Measurements from ENCODE around the gene BCOR. TPM values are rescaled to one million over a fixed set of nuclear protein-coding genes. Genes with fewer than 3 reads are reported as not detected.

BCOR gene
- 28.9 TPM for total RNA-seq
- polyA plus RNA-seq, result 24.4 TPM
- long read RNA-seq, donor 1, result 0 reads
- long read RNA-seq, donor 2, full-length matches to known transcripts, result 4 of 30 reads
- long read RNA-seq, donor 2, partial matches to known transcripts, result 26 of 30 reads
- long read RNA-seq, donor 2, other reads (novel, unspliced or antisense), result 0 of 30 reads
- long read RNA-seq, donor 3, result 0 reads
- long read RNA-seq, donor 4, partial matches to known transcripts, result 5 of 5 reads
- long read RNA-seq, donor 4, other reads (novel, unspliced or antisense), result 0 of 5 reads
- long read RNA-seq, donor 5, partial matches to known transcripts, result 12 of 12 reads
- long read RNA-seq, donor 5, other reads (novel, unspliced or antisense), result 0 of 12 reads
- long read RNA-seq, donor 6, full-length matches to known transcripts, result 1 of 8 reads
- long read RNA-seq, donor 6, partial matches to known transcripts, result 7 of 8 reads
- long read RNA-seq, donor 6, other reads (novel, unspliced or antisense), result 0 of 8 reads
- long read RNA-seq, donor 7, result 0 reads
- long read RNA-seq, donor 8, result 0 reads
- long read RNA-seq, donor 9, result 0 reads
- long read RNA-seq, donor 10, result 0 reads

GRCh38 chrX:40097504-40098263 is at the start of gene BCOR:
BCOR (minus strand) TSS chrX:40097958; CDS start chrX:40077929, 20,029 bp downstream.
- under 1% methylated on average over 86 of the region's 98 CpGs for WGBS
- peak in 3 of 9 donors; percentile 75 to 87 (median 80) for DNase-seq (ENCODE audit: low read depth in 6 of 9, low spot score in 9 of 9)
- H3K4me1 ChIP-seq (ENCODE audit: control insufficient read depth in 2 of 2, insufficient read depth in 2 of 2, low read length in 2 of 2), result peaks cover 18 to 41% of the 10 kb centered on the region in 2 donors

GRCh38 chrX:40147126-40147952 is 49.6 kb upstream of the BCOR start:
- no peak for DNase-seq (ENCODE audit: low read depth in 6 of 9, low spot score in 9 of 9)
- no peak overlapping the region for H3K4me3 ChIP-seq (ENCODE audit: low read length in 2 of 2)
- H3K27ac ChIP-seq (ENCODE audit: low read depth in 1 of 2, low read length in 1 of 2), result no peak overlapping the region
- H3K4me1 ChIP-seq (ENCODE audit: control insufficient read depth in 2 of 2, insufficient read depth in 2 of 2, low read length in 2 of 2), result peaks cover 15 to 75% of the 10 kb centered on the region in 2 donors
- H3K9me3 ChIP-seq (ENCODE audit: control insufficient read depth in 2 of 2, insufficient read depth in 1 of 2, low read length in 1 of 2), result peaks cover 0 to 4% of the 10 kb centered on the region in 2 donors
- WGBS, result 92% methylated on average over 50 of the region's 50 CpGs
- H3K27me3 ChIP-seq (ENCODE audit: control insufficient read depth in 2 of 2, insufficient read depth in 1 of 2, low read length in 1 of 2), result peaks cover 0 to 85% of the 10 kb centered on the region in 2 donors
- no peaks in the 10 kb centered on the region for H3K36me3 ChIP-seq (ENCODE audit: control insufficient read depth in 2 of 2, insufficient read depth in 2 of 2, low read length in 1 of 2)

More at GRCh38 chrX:40097504-40098263, at the start of gene BCOR:
- Histone ChIP-seq H3K27ac (ENCODE audit: low read depth in 1 of 2, low read length in 1 of 2) (peak within 1 kb of the TSS; percentile 80 to 90), H3K36me3 (ENCODE audit: control insufficient read depth in 2 of 2, insufficient read depth in 2 of 2, low read length in 1 of 2) (no peaks in the 10 kb centered on the region), H3K9me3 (ENCODE audit: control insufficient read depth in 2 of 2, insufficient read depth in 1 of 2, low read length in 1 of 2) (no peaks in the 10 kb centered on the region), H3K27me3 (ENCODE audit: control insufficient read depth in 2 of 2, insufficient read depth in 1 of 2, low read length in 1 of 2) (peaks cover 0 to 82% of the 10 kb centered on the region in 2 donors), H3K4me3 (ENCODE audit: low read length in 2 of 2) (peak within 1 kb of the TSS; percentile 74 to 77)

DNA sequence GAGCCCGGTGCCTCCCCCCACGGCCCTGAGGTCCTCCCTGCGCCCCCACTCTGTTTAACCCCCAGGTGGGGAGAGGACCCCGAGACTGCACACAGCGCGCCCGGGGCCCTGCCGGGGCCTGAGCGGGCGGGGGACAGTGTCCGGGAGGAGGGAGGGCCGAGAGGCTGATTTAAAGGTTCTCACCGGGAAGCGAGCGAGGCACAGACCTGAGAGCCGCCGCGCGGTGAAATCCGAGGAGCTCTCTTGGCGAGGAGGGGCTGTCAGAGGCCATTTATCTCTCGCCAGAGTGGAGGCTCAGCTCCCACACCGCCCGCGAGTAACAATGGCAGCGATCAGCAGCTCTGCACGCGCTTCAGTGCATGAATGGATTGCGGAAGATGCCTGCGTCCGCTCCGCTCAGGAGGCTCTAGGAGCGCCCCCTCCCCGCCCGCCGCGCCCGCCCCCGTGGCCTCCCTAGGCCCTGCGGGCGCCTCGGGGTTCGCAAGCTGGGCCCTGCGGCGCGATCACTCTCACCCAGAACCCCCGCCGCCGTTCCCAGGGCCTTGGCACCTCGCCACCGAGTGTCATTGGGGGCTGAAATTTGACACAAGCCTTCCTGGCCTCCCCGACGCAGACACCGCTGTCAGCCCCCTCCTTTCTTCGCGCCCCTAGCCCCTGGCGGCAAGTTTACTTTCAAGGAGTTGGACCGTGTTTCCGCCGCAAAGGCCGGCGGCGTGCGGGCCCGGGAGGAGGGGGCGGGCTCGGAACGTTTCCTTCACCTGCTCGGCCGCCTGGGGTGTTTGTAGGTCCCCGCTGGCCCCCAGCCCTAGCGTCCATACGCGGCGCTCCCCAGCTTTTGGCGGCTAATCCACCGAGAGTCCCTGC is 48.7 kb upstream of the BCOR start:
- H3K4me3 ChIP-seq (ENCODE audit: low read length in 2 of 2), result peak overlapping the region; percentile 51 to 53
- H3K4me1 ChIP-seq (ENCODE audit: control insufficient read depth in 2 of 2, insufficient read depth in 2 of 2, low read length in 2 of 2), result peaks cover 15 to 73% of the 10 kb centered on the region in 2 donors
- WGBS, result 7% methylated on average over 77 of the region's 77 CpGs

DNA sequence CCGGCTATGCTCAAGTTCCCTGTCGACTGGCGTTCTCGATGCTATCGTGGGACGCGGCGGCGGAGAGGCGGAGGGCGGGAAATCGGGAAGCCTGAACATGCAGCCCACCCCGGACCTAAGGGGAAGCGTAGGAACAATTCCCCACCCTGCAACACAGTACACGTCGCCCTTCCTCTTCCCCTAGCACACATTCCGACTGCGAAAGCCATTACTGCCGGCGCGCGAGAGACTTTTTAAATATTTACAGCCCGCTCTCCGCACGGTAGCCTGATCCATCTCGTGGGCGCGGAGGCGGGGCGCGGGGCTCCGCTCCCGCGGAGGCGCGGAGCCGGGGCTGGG is 48.1 kb upstream of the BCOR start:
- Histone ChIP-seq H3K9me3 (ENCODE audit: control insufficient read depth in 2 of 2, insufficient read depth in 1 of 2, low read length in 1 of 2) (peaks cover 0 to 3% of the 10 kb centered on the region in 2 donors), H3K4me1 (ENCODE audit: control insufficient read depth in 2 of 2, insufficient read depth in 2 of 2, low read length in 2 of 2) (peaks cover 12 to 67% of the 10 kb centered on the region in 2 donors), H3K27me3 (ENCODE audit: control insufficient read depth in 2 of 2, insufficient read depth in 1 of 2, low read length in 1 of 2) (peaks cover 0 to 73% of the 10 kb centered on the region in 2 donors), H3K36me3 (ENCODE audit: control insufficient read depth in 2 of 2, insufficient read depth in 2 of 2, low read length in 1 of 2) (no peaks in the 10 kb centered on the region), H3K27ac (ENCODE audit: low read depth in 1 of 2, low read length in 1 of 2) (no peak overlapping the region), H3K4me3 (ENCODE audit: low read length in 2 of 2) (peak overlapping the region; percentile 51 to 53)
- WGBS, result under 1% methylated on average over 37 of the region's 37 CpGs
- DNase-seq (ENCODE audit: low read depth in 6 of 9, low spot score in 9 of 9), result no peak

More for the DNA sequence above, 48.7 kb upstream of the BCOR start:
- Histone ChIP-seq H3K36me3 (ENCODE audit: control insufficient read depth in 2 of 2, insufficient read depth in 2 of 2, low read length in 1 of 2) (no peaks in the 10 kb centered on the region), H3K27me3 (ENCODE audit: control insufficient read depth in 2 of 2, insufficient read depth in 1 of 2, low read length in 1 of 2) (peaks cover 0 to 77% of the 10 kb centered on the region in 2 donors), H3K27ac (ENCODE audit: low read depth in 1 of 2, low read length in 1 of 2) (no peak overlapping the region), H3K9me3 (ENCODE audit: control insufficient read depth in 2 of 2, insufficient read depth in 1 of 2, low read length in 1 of 2) (peaks cover 0 to 3% of the 10 kb centered on the region in 2 donors)
- peak in 1 of 9 donors; percentile 68 for DNase-seq (ENCODE audit: low read depth in 6 of 9, low spot score in 9 of 9)

DNA sequence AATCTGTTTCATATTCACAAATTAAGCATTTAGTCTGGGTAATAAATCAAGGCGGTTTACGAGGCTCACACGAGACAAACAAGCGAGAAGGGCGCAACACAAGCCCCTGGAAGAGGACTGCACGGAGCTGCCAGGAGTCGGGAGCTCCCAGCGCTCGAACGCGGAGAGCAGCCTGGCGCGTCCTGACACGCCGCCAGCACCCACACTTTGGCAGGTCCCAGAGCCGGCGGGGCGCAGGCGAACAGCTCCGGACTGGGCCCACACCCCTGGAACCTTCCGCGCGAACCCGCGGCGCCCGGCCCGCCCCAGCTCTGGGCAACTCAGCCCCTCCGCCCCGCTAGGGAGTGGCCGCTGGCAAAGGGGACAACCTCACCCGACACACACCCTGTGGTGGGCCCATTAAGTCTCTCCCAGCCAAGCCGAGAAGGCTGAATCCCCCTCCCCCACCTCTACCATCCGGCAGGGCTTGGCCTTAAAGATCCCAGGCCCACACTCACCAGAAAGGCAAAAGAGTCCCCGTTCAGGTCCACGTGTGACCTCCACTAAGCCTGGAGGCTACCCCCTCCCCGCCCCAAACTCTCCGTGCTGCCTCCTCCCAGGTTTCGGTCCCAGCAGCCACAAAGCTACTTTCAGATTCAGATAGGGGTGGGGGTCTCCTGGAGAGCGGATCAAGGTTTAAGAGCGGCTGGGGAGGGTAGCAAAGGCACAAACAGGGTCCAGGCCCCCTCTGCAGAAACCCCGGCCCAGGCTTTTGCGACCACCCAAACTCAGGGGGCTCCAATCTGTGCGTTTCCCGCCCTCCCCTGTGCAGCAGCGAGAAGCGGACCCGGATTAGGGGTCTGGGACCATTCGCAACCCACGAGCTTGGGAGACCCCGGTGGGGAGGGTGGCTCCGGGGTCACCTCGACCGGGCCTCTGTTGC is 47.5 kb upstream of the BCOR start:
- H3K9me3 ChIP-seq (ENCODE audit: control insufficient read depth in 2 of 2, insufficient read depth in 1 of 2, low read length in 1 of 2), result peaks cover 0 to 3% of the 10 kb centered on the region in 2 donors
- peaks cover 12 to 62% of the 10 kb centered on the region in 2 donors for H3K4me1 ChIP-seq (ENCODE audit: control insufficient read depth in 2 of 2, insufficient read depth in 2 of 2, low read length in 2 of 2)
- no peaks in the 10 kb centered on the region for H3K36me3 ChIP-seq (ENCODE audit: control insufficient read depth in 2 of 2, insufficient read depth in 2 of 2, low read length in 1 of 2)
- WGBS, result 16% methylated on average over 54 of the region's 54 CpGs
- peak overlapping the region; percentile 51 to 53 for H3K4me3 ChIP-seq (ENCODE audit: low read length in 2 of 2)
- DNase-seq (ENCODE audit: low read depth in 6 of 9, low spot score in 9 of 9), result peak in 1 of 9 donors; percentile 39
- peaks cover 0 to 68% of the 10 kb centered on the region in 2 donors for H3K27me3 ChIP-seq (ENCODE audit: control insufficient read depth in 2 of 2, insufficient read depth in 1 of 2, low read length in 1 of 2)
- H3K27ac ChIP-seq (ENCODE audit: low read depth in 1 of 2, low read length in 1 of 2), result no peak overlapping the region

DNA sequence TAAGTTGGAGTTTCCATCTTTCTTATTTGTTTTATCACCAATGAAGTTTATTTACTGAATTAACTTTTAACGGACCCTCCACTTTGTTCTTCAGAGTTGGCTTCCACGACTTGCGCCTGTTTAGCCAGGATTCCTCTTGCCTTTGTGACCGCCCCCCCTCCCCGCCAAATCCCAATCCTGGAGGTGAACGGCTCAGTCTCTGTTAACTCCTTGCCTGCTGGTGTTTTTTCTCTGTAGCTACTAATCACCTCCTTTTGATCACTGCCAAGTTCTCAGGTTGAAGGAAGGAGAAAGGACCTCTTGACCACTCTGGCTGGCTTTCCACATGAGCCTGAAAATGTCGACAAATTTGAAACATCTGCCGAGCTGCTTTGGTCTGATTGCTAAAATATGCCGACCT is 46.8 kb upstream of the BCOR start:
- H3K27ac ChIP-seq (ENCODE audit: low read depth in 1 of 2, low read length in 1 of 2), result no peak overlapping the region
- peaks cover 12 to 56% of the 10 kb centered on the region in 2 donors for H3K4me1 ChIP-seq (ENCODE audit: control insufficient read depth in 2 of 2, insufficient read depth in 2 of 2, low read length in 2 of 2)
- H3K4me3 ChIP-seq (ENCODE audit: low read length in 2 of 2), result peak overlapping the region in 1 of 2 donors; percentile 53
- peaks cover 0 to 3% of the 10 kb centered on the region in 2 donors for H3K9me3 ChIP-seq (ENCODE audit: control insufficient read depth in 2 of 2, insufficient read depth in 1 of 2, low read length in 1 of 2)
- no peaks in the 10 kb centered on the region for H3K36me3 ChIP-seq (ENCODE audit: control insufficient read depth in 2 of 2, insufficient read depth in 2 of 2, low read length in 1 of 2)
- DNase-seq (ENCODE audit: low read depth in 6 of 9, low spot score in 9 of 9), result no peak
- 81% methylated on average over 9 of the region's 9 CpGs for WGBS
- H3K27me3 ChIP-seq (ENCODE audit: control insufficient read depth in 2 of 2, insufficient read depth in 1 of 2, low read length in 1 of 2), result peaks cover 0 to 65% of the 10 kb centered on the region in 2 donors

GRCh38 chrX:40143987-40144386 is 46.2 kb upstream of the BCOR start:
- Histone ChIP-seq H3K4me3 (ENCODE audit: low read length in 2 of 2) (no peak overlapping the region), H3K4me1 (ENCODE audit: control insufficient read depth in 2 of 2, insufficient read depth in 2 of 2, low read length in 2 of 2) (peaks cover 8 to 50% of the 10 kb centered on the region in 2 donors), H3K27ac (ENCODE audit: low read depth in 1 of 2, low read length in 1 of 2) (no peak overlapping the region), H3K27me3 (ENCODE audit: control insufficient read depth in 2 of 2, insufficient read depth in 1 of 2, low read length in 1 of 2) (peaks cover 0 to 59% of the 10 kb centered on the region in 2 donors), H3K9me3 (ENCODE audit: control insufficient read depth in 2 of 2, insufficient read depth in 1 of 2, low read length in 1 of 2) (peaks cover 0 to 3% of the 10 kb centered on the region in 2 donors), H3K36me3 (ENCODE audit: control insufficient read depth in 2 of 2, insufficient read depth in 2 of 2, low read length in 1 of 2) (no peaks in the 10 kb centered on the region)
- DNase-seq (ENCODE audit: low read depth in 6 of 9, low spot score in 9 of 9), result no peak
- 85% methylated on average over 5 of the region's 5 CpGs for WGBS

All from thymus (tissue), 14 donors.